Pancreas (tissue), 10 donors: ENCODE results near the gene SEL1L. TPM values are rescaled to one million over a fixed set of nuclear protein-coding genes. Genes with fewer than 3 reads are reported as not detected.
"Not testable (repeated sequence)": the region's sequence is repeated elsewhere in the genome, so short reads cannot be mapped to it uniquely, and the experiment has no call there.

Experiments
- ATAC-seq, 4 donors: fragments of 200-7000 bp; cut with Tn5 transposase; one replicate each; pipeline versions ENCODE4 v1.8.0 to v1.9.1; 2020; ENCODE audit warnings: mild to moderate bottlenecking in 4 of 4, moderate library complexity in 4 of 4
- DNase-seq, 6 donors: peaks; one replicate each; pipeline ENCODE4 v3.0.0-alpha.2; 2020
- FAIRE-seq: peaks from 2 replicates; lab custom pipeline; 2012; peaks lifted over from hg19 to GRCh38; lab: Jason Lieb, UNC
- H3K27ac ChIP-seq, 4 donors: fragments of 200-600 bp; sonication (generic); 1 replicate in 3 of 4; 2 replicates in 1 of 4; pipeline versions ENCODE4 v1.5.0 to v1.8.0; 2020
- H3K27me3 ChIP-seq, 4 donors: fragments of 200-600 bp; one replicate each; pipeline ENCODE4 v1.8.0; 2021
- H3K36me3 ChIP-seq, 3 donors: fragments of 200-600 bp; sonication (generic) in 1 of 3; one replicate each; pipeline versions ENCODE4 v1.5.0 to v1.8.0; 2020 to 2021
- H3K4me1 ChIP-seq, 3 donors: fragments of 200-600 bp; one replicate each; pipeline ENCODE4 v1.8.0; 2021
- H3K4me3 ChIP-seq, 4 donors: fragments of 200-600 bp; sonication (generic) in 2 of 4; one replicate each; pipeline versions ENCODE4 v1.5.0 to v1.8.0; 2020 to 2021
- H3K9me3 ChIP-seq, 4 donors: fragments of 200-600 bp; one replicate each; pipeline ENCODE4 v1.8.0; 2021
- CTCF ChIP-seq, 4 donors: fragments of 200-600 bp; sonication (generic) in 3 of 4; IDR thresholded peaks; one replicate each; pipeline versions ENCODE4 v1.5.0 to v1.8.0; 2021; ENCODE audit warnings: antibody characterized with exemption in 4 of 4
- WGBS, 2 donors: extraction: QIAGEN DNeasy Blood & Tissue Kit; methylation state at CpG; one replicate each; pipeline ENCODE4 v1.1.7; 2013; 5-methylcytosine and 5-hydroxymethylcytosine counted together
- intact Hi-C, 3 donors: fragments of 100-400 bp; cut with DNase I; formaldehyde crosslinking; loops; one replicate each; pipeline versions ENCODE4 v1.11.1 to v1.14.2; 2022
- polyA plus RNA-seq, 2 donors: library from polyadenylated mRNA; stranded (reverse); fragments of 200-250 nt; gene quantifications; one replicate each; pipeline ENCODE4 v1.2.3, GENCODE V29; 2013
- total RNA-seq, 6 donors: library from RNA; stranded (reverse); fragmentation: NEBNext Ultra II Directional in 4 of 6; extraction: Animal tissue kit (Norgen Biotek cat#: 25700) in 4 of 6; gene quantifications; one replicate each; pipeline versions ENCODE4 v1.2.1 to v1.2.4, GENCODE V29; 2021 to 2023
- donor health status: healthy with polysubstance abuse.
- donor health status: DM: no; HTN: no; CAD: no; lungs with moderate emphysema.
- donor health status: DM: no; HTN: no; CAD: no.
- donor health status: control.
- donor health status: control.
- donor health status: Bipolar disorder and iron deficiency.
- donor health status: DM: yes; HTN: yes; CAD: no.
- donor health status: DM: no; HTN: no; CAD: no.
- donor health status: DM: no; HTN: no; CAD: no.
- donor health status: DM: yes; HTN: yes; CAD: no.

SEL1L gene
- total and polyA plus RNA-seq, 8 donors = 54.5 to 763 (median 423) TPM

- no peak for DNase-seq
- H3K4me3 ChIP-seq = no peak overlapping the region
- no peak for TF ChIP-seq CTCF (IDR thresholded peaks at IDR 0.05)
- H3K36me3 ChIP-seq = peaks cover 0 to 47% (median 28%) of the 10 kb centered on the region in 3 donors
- no peaks in the 10 kb centered on the region for H3K9me3 ChIP-seq
- intact Hi-C loops = no loop called here
- FAIRE-seq = no peak
- WGBS, 2 donors = 42 to 47% methylated on average over 4 of the region's 4 CpGs
- peaks cover 46 to 70% (median 64%) of the 10 kb centered on the region in 3 donors for H3K4me1 ChIP-seq
- ATAC-seq = no peak
- peak overlapping the region in 2 of 4 donors; percentile 71 to 72 for H3K27ac ChIP-seq
- H3K27me3 ChIP-seq = no peaks in the 10 kb centered on the region
These were observed 12.3 kb downstream of the SEL1L start for GRCh38 chr14:81521356-81521755.

GRCh38 chr14:81519200-81520011 is 14.2 kb downstream of the SEL1L start:
- intact Hi-C loops = no loop called here
- WGBS, 2 donors = 29 to 35% methylated on average over 3 of the region's 3 CpGs

GRCh38 chr14:81517798-81518398 is 15.8 kb downstream of the SEL1L start:
- WGBS, 2 donors = 34 to 40% methylated on average over 7 of the region's 7 CpGs
- intact Hi-C loops = no loop called here
- DNase-seq = peak in 2 of 6 donors; percentile 41 to 60

More at GRCh38 chr14:81519200-81520011, 14.2 kb downstream of the SEL1L start:
- no peak overlapping the region for H3K4me3 ChIP-seq
- H3K36me3 ChIP-seq = peaks cover 0 to 34% (median 21%) of the 10 kb centered on the region in 3 donors
- H3K4me1 ChIP-seq = peaks cover 49 to 69% (median 54%) of the 10 kb centered on the region in 3 donors
- H3K27me3 ChIP-seq = no peaks in the 10 kb centered on the region
- no peaks in the 10 kb centered on the region for H3K9me3 ChIP-seq
- no peak for TF ChIP-seq CTCF (IDR thresholded peaks at IDR 0.05)
- DNase-seq (no peak), ATAC-seq (peak; percentile 9 to 49 (median 18)), FAIRE-seq (no peak)
- H3K27ac ChIP-seq = peak overlapping the region in 2 of 4 donors; percentile 71 to 72

DNA sequence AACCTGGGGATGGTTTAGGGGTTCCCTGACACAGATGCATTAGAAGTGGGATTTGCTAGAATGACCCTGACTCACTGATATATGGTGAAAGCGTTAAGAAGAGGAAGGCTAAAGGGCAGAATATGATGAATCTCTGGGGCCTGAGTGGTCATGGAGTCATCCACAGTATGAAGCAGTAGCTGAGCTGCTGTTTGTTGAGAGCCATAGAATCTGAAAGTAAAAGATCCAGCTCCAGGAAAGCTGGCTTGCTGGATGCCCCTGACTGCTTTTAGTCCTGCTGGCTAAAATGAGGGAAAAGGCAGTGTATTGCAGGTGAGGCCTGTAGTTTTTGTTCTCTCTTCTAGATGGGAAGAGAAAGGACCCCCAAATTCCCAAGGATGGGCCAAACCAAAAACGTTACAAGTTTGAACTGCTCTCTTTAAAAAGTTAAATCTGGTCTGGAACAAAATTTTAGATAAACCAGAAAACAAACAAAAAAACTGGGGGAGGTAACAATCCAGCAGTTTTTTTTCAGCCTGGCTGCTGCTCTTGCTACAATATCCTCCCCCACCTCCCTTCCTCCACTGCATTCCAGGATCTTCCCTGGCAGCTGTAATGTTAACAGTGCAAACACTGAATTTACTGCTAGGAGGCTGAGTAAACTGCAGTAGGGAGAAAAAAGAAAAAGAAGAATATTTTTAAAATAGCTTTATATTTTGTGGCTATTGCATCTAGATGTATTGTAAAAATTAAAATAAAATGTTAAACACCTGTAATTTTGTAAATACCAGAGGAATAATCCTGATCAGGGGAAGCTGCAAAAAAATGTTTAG is 16.5 kb downstream of the SEL1L start:
- intact Hi-C loops = no loop called here
- ATAC-seq = peak; percentile 35 to 73 (median 58)
- Histone ChIP-seq H3K27me3 (no peaks in the 10 kb centered on the region), H3K4me3 (no peak overlapping the region), H3K9me3 (no peaks in the 10 kb centered on the region), H3K4me1 (peaks cover 36 to 65% (median 53%) of the 10 kb centered on the region in 3 donors), H3K36me3 (peaks cover 0 to 18% (median 18%) of the 10 kb centered on the region in 3 donors), H3K27ac (peak overlapping the region in 3 of 4 donors; percentile 4 to 72 (median 62))
- DNase-seq = peak in 1 of 6 donors; percentile 53
- 24 to 33% methylated on average over 2 of the region's 2 CpGs for WGBS, 2 donors
- no peak for FAIRE-seq
- TF ChIP-seq CTCF (IDR thresholded peaks at IDR 0.05) = no peak

More at GRCh38 chr14:81517798-81518398, 15.8 kb downstream of the SEL1L start:
- no peaks in the 10 kb centered on the region for H3K27me3 ChIP-seq
- ATAC-seq = peak; percentile 41 to 63 (median 52)
- H3K4me3 ChIP-seq = no peak overlapping the region
- TF ChIP-seq CTCF (IDR thresholded peaks at IDR 0.05) = no peak
- H3K27ac ChIP-seq = peak overlapping the region in 3 of 4 donors; percentile 4 to 72 (median 56)
- peaks cover 41 to 67% (median 49%) of the 10 kb centered on the region in 3 donors for H3K4me1 ChIP-seq
- H3K9me3 ChIP-seq = no peaks in the 10 kb centered on the region
- FAIRE-seq = no peak
- peaks cover 0 to 24% (median 18%) of the 10 kb centered on the region in 3 donors for H3K36me3 ChIP-seq

DNA sequence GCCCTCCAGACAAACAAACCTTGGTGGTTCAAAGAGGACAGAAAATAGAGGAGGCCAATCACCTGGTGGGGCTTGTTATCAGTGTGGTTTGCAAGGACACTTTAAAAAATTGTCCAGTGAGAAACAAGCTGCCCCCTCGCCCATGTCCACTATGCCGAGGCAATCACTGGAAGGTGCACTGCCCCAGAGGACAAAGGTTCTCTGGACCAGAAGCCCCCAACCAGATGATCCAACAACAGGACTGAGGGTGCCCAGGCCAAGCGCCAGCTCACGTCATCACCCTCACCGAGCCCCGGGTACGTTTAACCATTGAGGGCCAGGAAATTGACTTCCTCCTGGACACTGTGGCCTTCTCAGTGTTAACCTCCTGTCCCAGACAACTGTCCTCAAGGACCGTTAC is 17.7 kb downstream of the SEL1L start:
- Histone ChIP-seq H3K4me1 (peaks cover 33 to 70% (median 63%) of the 10 kb centered on the region in 3 donors), H3K36me3 (peaks cover 0 to 18% (median 18%) of the 10 kb centered on the region in 3 donors), H3K27ac (peak overlapping the region in 3 of 4 donors; percentile 1 to 39 (median 5))
- H3K27me3 ChIP-seq, H3K4me3 ChIP-seq, H3K9me3 ChIP-seq, intact Hi-C loops, ATAC-seq, DNase-seq, FAIRE-seq: not testable (repeated sequence)
- 39 to 47% methylated on average over 8 of the region's 8 CpGs for WGBS, 2 donors

DNA sequence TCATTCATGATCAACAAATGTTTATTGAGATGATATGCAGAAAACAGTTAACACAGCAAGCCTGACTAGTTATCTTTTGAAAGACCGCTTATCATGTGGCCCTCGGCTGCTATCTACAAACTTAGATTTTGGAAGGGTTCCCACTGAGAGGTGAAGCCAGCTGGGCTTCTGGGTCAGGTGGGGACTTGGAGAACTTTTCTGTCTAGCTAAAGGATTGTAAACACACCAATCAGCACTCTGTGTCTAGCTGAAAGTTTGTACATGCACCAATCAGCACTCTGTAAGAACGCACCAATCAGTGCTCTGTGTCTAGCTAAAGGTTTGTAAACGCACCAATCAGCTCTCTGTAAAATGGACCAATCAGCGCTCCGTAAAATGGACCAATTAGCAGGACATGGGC is 20.8 kb downstream of the SEL1L start:
- 35 to 39% methylated on average over 6 of the region's 6 CpGs for WGBS, 2 donors
- H3K4me3 ChIP-seq, H3K27me3 ChIP-seq, FAIRE-seq, intact Hi-C loops, H3K9me3 ChIP-seq: not testable (repeated sequence)
- H3K4me1 ChIP-seq = peaks cover 29 to 61% (median 48%) of the 10 kb centered on the region in 3 donors
- peak; percentile 13 to 64 (median 46) for ATAC-seq
- peaks cover 0 to 18% (median 16%) of the 10 kb centered on the region in 3 donors for H3K36me3 ChIP-seq
- peak overlapping the region in 1 of 4 donors; percentile 28 for H3K27ac ChIP-seq
- DNase-seq = peak in 2 of 6 donors; percentile 30 to 58
